Astrocyte (in vitro differentiated cells and primary cell): ENCODE data around the gene COL5A1.

Source experiments
- CTCF ChIP-seq: IDR thresholded peaks from 2 replicates; pipeline ENCODE4 v1.5.1; 2011; ENCODE audit warnings: low read depth, mild to moderate bottlenecking, inconsistent platforms, low read length, moderate library complexity; ENCODE audit not compliant: insufficient read depth
- EZH2 ChIP-seq: IDR thresholded peaks from 2 replicates; pipeline ENCODE4 v1.6.1; 2012; ENCODE audit warnings: mild to moderate bottlenecking, low read length, inconsistent platforms; ENCODE audit not compliant: insufficient read depth

GRCh38 chr9:134625361-134626068 is 16.1 kb upstream of the COL5A1 start:
- no peak for TF ChIP-seq CTCF
- no peak for TF ChIP-seq EZH2
